Cardiac muscle cell (in vitro differentiated cells and primary cell): ENCODE data around the gene MACROH2A1. TPM values are rescaled to one million over a fixed set of nuclear protein-coding genes. Genes with fewer than 3 reads are reported as not detected.
A peak's percentile ranks its signal among the peaks of the same experiment; 100 is the strongest.

ENCODE experiments used
- DNase-seq, 2 donors: peaks; one replicate each; pipeline versions ENCODE4 v3.0.0 to v3.0.0-alpha.2; 2010 to 2017; ENCODE audit warnings: low read depth in 1 of 2, low spot score in 1 of 2
- H3K27ac ChIP-seq: fragments of 200-600 bp; sonication (generic); 2 replicates; pipeline ENCODE4 v1.5.1; 2016
- H3K27me3 ChIP-seq: fragments of 200-600 bp; sonication (generic); 2 replicates; pipeline ENCODE4 v1.6.0; 2016; ENCODE audit warnings: control low read depth
- H3K36me3 ChIP-seq: fragments of 200-600 bp; sonication (generic); 2 replicates; pipeline ENCODE4 v1.5.1; 2016; ENCODE audit warnings: control low read depth
- H3K4me1 ChIP-seq: fragments of 200-600 bp; sonication (generic); 2 replicates; pipeline ENCODE4 v1.8.1; 2017; ENCODE audit warnings: low read depth, mild to moderate bottlenecking, mixed run types
- H3K4me3 ChIP-seq: fragments of 200-600 bp; sonication (generic); 2 replicates; pipeline ENCODE4 v1.5.1; 2016; ENCODE audit warnings: mild to moderate bottlenecking
- H3K9me3 ChIP-seq: fragments of 200-600 bp; sonication (generic); 2 replicates; pipeline ENCODE4 v1.5.1; 2017; ENCODE audit warnings: low read depth, mild to moderate bottlenecking, control low read depth
- polyA plus RNA-seq: library from polyadenylated mRNA; unstranded; fragments of >200 nt; fragmentation: Nextera tagmentation; extraction: Ambion mirVana; gene quantifications from 2 replicates; pipeline ENCODE4 v1.2.1, GENCODE V29; 2016
- total RNA-seq: library from RNA; depleted of rRNA; stranded (reverse); fragments of >200 nt; gene quantifications from 2 replicates; pipeline ENCODE4 v1.2.3, GENCODE V29; 2016
- TF ChIP-seq, protein P1 (sequence below): IDR thresholded peaks from 2 replicates; pipeline ENCODE4 v1.5.1; 2012; ENCODE audit warnings: low read depth, mild to moderate bottlenecking, low read length

MACROH2A1 gene
- total and polyA plus RNA-seq, 2 experiments from 2014 or later: 386 to 644 TPM

- Histone ChIP-seq H3K4me3 (no peak overlapping the region), H3K27ac (no peak overlapping the region), H3K27me3 (no peaks in the 10 kb centered on the region), H3K9me3 (no peaks in the 10 kb centered on the region), H3K36me3 (peaks cover 48% of the 10 kb centered on the region), H3K4me1 (peaks cover 20% of the 10 kb centered on the region)
- TF ChIP-seq, protein P1, sequence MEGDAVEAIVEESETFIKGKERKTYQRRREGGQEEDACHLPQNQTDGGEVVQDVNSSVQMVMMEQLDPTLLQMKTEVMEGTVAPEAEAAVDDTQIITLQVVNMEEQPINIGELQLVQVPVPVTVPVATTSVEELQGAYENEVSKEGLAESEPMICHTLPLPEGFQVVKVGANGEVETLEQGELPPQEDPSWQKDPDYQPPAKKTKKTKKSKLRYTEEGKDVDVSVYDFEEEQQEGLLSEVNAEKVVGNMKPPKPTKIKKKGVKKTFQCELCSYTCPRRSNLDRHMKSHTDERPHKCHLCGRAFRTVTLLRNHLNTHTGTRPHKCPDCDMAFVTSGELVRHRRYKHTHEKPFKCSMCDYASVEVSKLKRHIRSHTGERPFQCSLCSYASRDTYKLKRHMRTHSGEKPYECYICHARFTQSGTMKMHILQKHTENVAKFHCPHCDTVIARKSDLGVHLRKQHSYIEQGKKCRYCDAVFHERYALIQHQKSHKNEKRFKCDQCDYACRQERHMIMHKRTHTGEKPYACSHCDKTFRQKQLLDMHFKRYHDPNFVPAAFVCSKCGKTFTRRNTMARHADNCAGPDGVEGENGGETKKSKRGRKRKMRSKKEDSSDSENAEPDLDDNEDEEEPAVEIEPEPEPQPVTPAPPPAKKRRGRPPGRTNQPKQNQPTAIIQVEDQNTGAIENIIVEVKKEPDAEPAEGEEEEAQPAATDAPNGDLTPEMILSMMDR: no peak
- no peak for DNase-seq
Observed at GRCh38 chr5:135359374-135360165, 39.5 kb downstream of the MACROH2A1 start.

DNA sequence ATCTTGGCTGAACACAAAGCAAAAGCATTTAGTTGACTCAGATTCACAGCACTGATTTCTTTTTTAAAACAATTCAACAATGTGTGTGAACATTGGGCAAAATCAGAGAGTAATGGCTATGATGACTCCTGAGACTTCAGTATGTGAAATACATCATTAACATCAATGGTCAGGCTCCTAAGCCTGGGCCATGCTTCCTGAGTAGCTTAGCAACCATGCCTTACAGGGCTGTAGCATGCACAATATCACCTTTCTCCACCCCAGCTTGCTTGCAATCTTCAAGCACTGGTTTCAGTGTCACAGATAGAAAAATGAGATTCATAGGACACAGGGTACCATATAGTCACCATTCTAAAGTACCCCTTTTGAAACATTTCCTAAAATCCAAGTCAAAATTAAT, 41.3 kb downstream of the MACROH2A1 start:
- H3K27me3 ChIP-seq: no peaks in the 10 kb centered on the region
- no peak overlapping the region for H3K4me3 ChIP-seq
- peaks cover 20% of the 10 kb centered on the region for H3K4me1 ChIP-seq
- H3K36me3 ChIP-seq: peaks cover 37% of the 10 kb centered on the region
- peak overlapping the region; percentile 49 for H3K27ac ChIP-seq
- no peaks in the 10 kb centered on the region for H3K9me3 ChIP-seq
- TF ChIP-seq, protein P1: no peak
- peak in 1 of 2 donors; percentile 10 for DNase-seq

DNA sequence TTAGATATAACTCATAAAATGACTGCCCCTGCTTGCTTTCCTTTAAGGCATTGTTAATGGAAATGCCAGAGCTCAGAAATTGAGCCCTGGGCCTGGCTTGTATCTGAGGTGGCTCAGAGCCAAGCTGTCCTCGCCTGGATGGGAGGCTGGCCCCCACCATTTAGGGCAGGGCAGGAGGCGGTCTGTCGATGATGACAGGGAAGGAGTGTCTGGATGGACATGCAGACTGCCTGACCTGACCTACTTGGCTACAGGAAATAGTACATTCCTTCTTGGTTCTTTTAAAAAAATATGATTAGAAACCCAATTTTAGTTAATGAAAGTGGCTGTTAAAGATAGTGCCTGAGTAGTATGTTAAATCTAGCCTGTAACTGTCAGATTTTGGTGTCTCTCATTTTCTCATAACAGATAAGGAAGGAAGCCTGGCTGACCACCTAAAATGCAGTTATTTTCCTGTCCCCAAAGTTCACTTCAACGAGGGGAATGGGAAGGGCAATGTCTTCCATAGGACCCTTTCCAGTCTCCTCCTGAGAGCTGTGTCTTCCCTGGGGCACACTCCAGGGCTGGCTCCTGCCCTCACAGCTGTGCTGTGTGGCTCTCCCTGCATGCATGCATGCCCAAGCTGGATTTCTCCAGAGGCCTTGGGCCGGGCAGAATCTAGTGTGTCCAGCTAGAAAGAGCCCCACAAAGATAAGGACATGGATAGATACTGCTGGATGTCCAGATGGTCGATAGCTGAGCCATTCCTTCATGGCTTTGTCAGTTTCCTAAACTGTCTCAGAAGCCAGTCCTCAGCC, 42.3 kb downstream of the MACROH2A1 start:
- Histone ChIP-seq H3K9me3 (no peaks in the 10 kb centered on the region), H3K36me3 (peaks cover 30% of the 10 kb centered on the region), H3K4me3 (no peak overlapping the region), H3K4me1 (peaks cover 20% of the 10 kb centered on the region), H3K27me3 (no peaks in the 10 kb centered on the region), H3K27ac (peak overlapping the region; percentile 49)
- TF ChIP-seq, protein P1: no peak
- DNase-seq: peak; percentile 67 to 96

- Histone ChIP-seq H3K36me3 (peaks cover 19% of the 10 kb centered on the region), H3K9me3 (no peaks in the 10 kb centered on the region), H3K4me1 (peaks cover 20% of the 10 kb centered on the region), H3K27ac (no peak overlapping the region), H3K27me3 (no peaks in the 10 kb centered on the region), H3K4me3 (no peak overlapping the region)
- TF ChIP-seq, protein P1: no peak
- DNase-seq: peak in 1 of 2 donors; percentile 9
Observed at GRCh38 chr5:135355169-135355568, 43.9 kb downstream of the MACROH2A1 start.

DNA sequence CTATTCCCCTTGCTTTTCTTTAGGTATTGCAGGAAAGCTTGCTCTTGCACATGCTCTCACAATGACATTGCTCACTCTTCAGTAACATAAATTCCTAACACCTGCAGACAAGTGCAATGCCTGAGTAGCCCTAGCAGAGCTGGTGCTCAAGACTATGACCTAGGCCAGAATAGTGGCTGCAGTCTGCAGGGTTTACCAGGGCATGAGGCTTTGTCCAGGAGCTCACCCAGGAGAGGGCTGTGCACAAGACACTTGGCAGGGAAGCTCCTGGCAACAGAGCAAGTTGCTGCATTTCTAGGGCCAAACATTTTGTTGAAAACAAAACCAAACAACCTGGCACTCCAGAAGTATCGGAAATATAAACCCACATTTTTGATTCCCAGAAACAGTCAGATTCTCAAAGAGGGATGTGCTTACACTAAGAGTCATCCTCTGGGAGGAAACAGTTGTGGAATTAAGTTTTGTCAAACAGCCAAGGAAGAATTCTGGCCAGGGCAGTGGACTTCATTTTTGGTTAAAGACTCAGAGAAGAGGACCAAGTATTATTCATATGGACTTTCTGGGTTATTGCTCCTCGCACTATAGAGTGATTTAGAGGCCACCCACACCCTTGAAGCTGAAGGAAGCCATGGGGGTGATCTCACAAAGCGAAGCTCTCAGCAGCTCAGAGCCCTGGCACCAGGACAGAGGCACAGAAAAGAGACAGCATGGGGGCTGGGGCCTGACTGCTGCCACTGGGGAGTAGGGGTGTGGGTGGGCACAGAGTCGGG, 44.9 kb downstream of the MACROH2A1 start:
- DNase-seq: peak in 1 of 2 donors; percentile 88
- H3K27ac ChIP-seq: no peak overlapping the region

More for the DNA sequence above, 44.9 kb downstream of the MACROH2A1 start:
- H3K4me3 ChIP-seq: no peak overlapping the region
- TF ChIP-seq, protein P1: no peak
- peaks cover 17% of the 10 kb centered on the region for H3K36me3 ChIP-seq
- H3K27me3 ChIP-seq: no peaks in the 10 kb centered on the region
- H3K4me1 ChIP-seq: peaks cover 20% of the 10 kb centered on the region
- no peaks in the 10 kb centered on the region for H3K9me3 ChIP-seq
